ENCODE measurements around the gene RMRP. TPM values are rescaled to one million over a fixed set of nuclear protein-coding genes. Genes with fewer than 3 reads are reported as not detected.

RMRP gene
- total RNA-seq, 4 donors from 2014 or later, result 1,115 to 7,222 (median 2,718) TPM

GRCh38 chr9:35666549-35666948 lies 8.7 kb upstream of the RMRP start:
- TF ChIP-seq CTCF (IDR thresholded peaks at IDR 0.05), result no peak
- TF ChIP-seq POLR2AphosphoS5 (IDR thresholded peaks at IDR 0.05), result no peak
- TF ChIP-seq POLR2A (IDR thresholded peaks at IDR 0.05), result no peak
- TF ChIP-seq EP300 (IDR thresholded peaks at IDR 0.05; ENCODE audit: low read depth), result no peak
- no peak overlapping the region for H3K27ac ChIP-seq
- intact Hi-C loops (cut with DNase I; ENCODE audit: low total_unique reads) (no loop called here), in situ Hi-C loops (cut with MboI; ENCODE audit: low pct_ligation_motif_present in 1 of 4, low pct_unique_long_range_greater_than_20kb in 1 of 4, low sequenced_read_pairs in 3 of 4) (no loop called here)
- H3K4me3 ChIP-seq, result no peak overlapping the region
- H3K27me3 ChIP-seq, result no peaks in the 10 kb centered on the region
- no peak for DNase-seq
- H3K4me1 ChIP-seq, result peaks cover 7 to 46% (median 40%) of the 10 kb centered on the region in 4 donors
- WGBS, 2 donors (ENCODE audit: low coverage in 1 of 2), result 78% methylated on average over 5 of the region's 5 CpGs; no CpG with 5 or more reads in 1 of the 2 donors
- H3K9me3 ChIP-seq, result no peaks in the 10 kb centered on the region
- no peaks in the 10 kb centered on the region for H3K36me3 ChIP-seq

GRCh38 chr9:35666045-35666444 lies 8.2 kb upstream of the RMRP start:
- DNase-seq, result no peak
- no peaks in the 10 kb centered on the region for H3K36me3 ChIP-seq
- intact Hi-C loops (cut with DNase I; ENCODE audit: low total_unique reads), result no loop called here
- TF ChIP-seq POLR2AphosphoS5 (IDR thresholded peaks at IDR 0.05) (no peak), CTCF (IDR thresholded peaks at IDR 0.05) (no peak), POLR2A (IDR thresholded peaks at IDR 0.05) (no peak), EP300 (IDR thresholded peaks at IDR 0.05; ENCODE audit: low read depth) (no peak)
- H3K9me3 ChIP-seq, result no peaks in the 10 kb centered on the region
- H3K27me3 ChIP-seq, result no peaks in the 10 kb centered on the region
- peaks cover 11 to 50% (median 45%) of the 10 kb centered on the region in 4 donors for H3K4me1 ChIP-seq
- 64% methylated on average over 1 of the region's 1 CpG; no CpG with 5 or more reads in 1 of the 2 donors for WGBS, 2 donors (ENCODE audit: low coverage in 1 of 2)
- H3K27ac ChIP-seq, result no peak overlapping the region
- in situ Hi-C loops (cut with MboI; ENCODE audit: low pct_ligation_motif_present in 1 of 4, low pct_unique_long_range_greater_than_20kb in 1 of 4, low sequenced_read_pairs in 3 of 4), result no loop called here
- no peak overlapping the region for H3K4me3 ChIP-seq

GRCh38 chr9:35665471-35665818 lies 7.6 kb upstream of the RMRP start:
- Histone ChIP-seq H3K9me3 (no peaks in the 10 kb centered on the region), H3K36me3 (no peaks in the 10 kb centered on the region), H3K4me3 (peak overlapping the region; percentile 15 to 59 (median 42)), H3K4me1 (peaks cover 17 to 56% (median 51%) of the 10 kb centered on the region in 4 donors), H3K27me3 (no peaks in the 10 kb centered on the region), H3K27ac (peak overlapping the region; percentile 79 to 99 (median 98))
- TF ChIP-seq EP300 (IDR thresholded peaks at IDR 0.05; ENCODE audit: low read depth), result no peak
- TF ChIP-seq POLR2AphosphoS5 (IDR thresholded peaks at IDR 0.05), result no peak
- TF ChIP-seq POLR2A (IDR thresholded peaks at IDR 0.05), result no peak
- TF ChIP-seq CTCF (IDR thresholded peaks at IDR 0.05), result no peak
- in situ Hi-C loops (cut with MboI; ENCODE audit: low pct_ligation_motif_present in 1 of 4, low pct_unique_long_range_greater_than_20kb in 1 of 4, low sequenced_read_pairs in 3 of 4) (no loop called here), intact Hi-C loops (cut with DNase I; ENCODE audit: low total_unique reads) (no loop called here)
- DNase-seq, result no peak
- 22 to 50% methylated on average over 3 to 5 of the region's 5 CpGs for WGBS, 2 donors (ENCODE audit: low coverage in 1 of 2)

GRCh38 chr9:35664531-35665470 lies 7.0 kb upstream of the RMRP start, which contains the start of gene ARHGEF39:
ARHGEF39 (minus strand) TSS chr9:35665195; CDS start chr9:35665169, 26 bp downstream.
- Histone ChIP-seq H3K36me3 (no peaks in the 10 kb centered on the region), H3K9me3 (no peaks in the 10 kb centered on the region), H3K4me3 (peak within 1 kb of the TSS; percentile 15 to 59 (median 42)), H3K27ac (peak within 1 kb of the TSS; percentile 79 to 99 (median 98)), H3K4me1 (peaks cover 18 to 60% (median 51%) of the 10 kb centered on the region in 4 donors), H3K27me3 (no peaks in the 10 kb centered on the region)
- 7% methylated on average over 29 of the region's 58 CpGs; no CpG with 5 or more reads in 1 of the 2 donors for WGBS, 2 donors (ENCODE audit: low coverage in 1 of 2)
- TF ChIP-seq CTCF (IDR thresholded peaks at IDR 0.05), result peak in 2 of 5 experiments; percentile 6 to 14
- no peak for TF ChIP-seq EP300 (IDR thresholded peaks at IDR 0.05; ENCODE audit: low read depth)
- peak; percentile 64 to 82 (median 66) for TF ChIP-seq POLR2AphosphoS5 (IDR thresholded peaks at IDR 0.05)
- peak; percentile 59 for TF ChIP-seq POLR2A (IDR thresholded peaks at IDR 0.05)
- in situ Hi-C loops (cut with MboI; ENCODE audit: low pct_ligation_motif_present in 1 of 4, low pct_unique_long_range_greater_than_20kb in 1 of 4, low sequenced_read_pairs in 3 of 4) (no loop called here), intact Hi-C loops (cut with DNase I; ENCODE audit: low total_unique reads) (no loop called here)
- DNase-seq, result peak; percentile 91

Data from transverse colon (tissue), 4 donors.